Measurements from ENCODE around the gene TP53AIP1. TPM values are rescaled to one million over a fixed set of nuclear protein-coding genes. Genes with fewer than 3 reads are reported as not detected.

Gene TP53AIP1
- total RNA-seq, 1 experiment from 2014 or later, result not detected

DNA sequence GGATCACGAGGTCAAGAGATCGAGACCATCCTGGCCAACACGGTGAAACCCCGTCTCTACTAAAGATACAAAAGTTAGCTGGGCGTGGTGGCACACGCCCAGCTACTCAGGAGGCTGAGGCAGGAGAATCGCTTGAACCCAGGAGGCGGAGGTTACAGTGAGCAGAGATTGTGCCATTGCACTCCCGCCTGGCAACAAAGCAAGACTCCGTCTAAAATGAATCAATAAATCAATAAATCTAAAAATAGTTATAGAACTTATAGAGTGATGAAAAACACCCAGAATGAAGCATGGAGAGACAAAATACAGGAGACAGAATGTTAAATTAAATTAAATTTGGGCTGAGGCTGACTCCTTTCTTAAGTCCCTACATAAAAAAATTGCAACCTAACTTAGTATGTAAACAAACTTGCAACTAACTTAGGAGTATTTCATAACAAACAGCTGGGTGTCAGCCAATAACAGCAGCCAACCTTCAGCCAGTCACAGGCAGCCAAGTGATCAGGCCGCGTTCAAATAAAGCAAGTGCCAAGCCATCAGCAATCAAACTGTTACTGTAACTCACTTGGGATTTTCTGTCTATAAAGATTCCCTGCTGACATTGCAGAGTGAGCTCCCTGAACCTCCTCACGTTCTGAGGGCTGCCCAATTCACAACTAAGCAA lies 7.3 kb upstream of the TP53AIP1 start:
- Histone ChIP-seq H3K4ac (ENCODE audit: low read depth, low read length) (no peak overlapping the region), H3T11ph (ENCODE audit: low read length) (no peak overlapping the region), H4K20me1 (ENCODE audit: control insufficient read depth, insufficient read depth, insufficient read length) (no peaks in the 10 kb centered on the region), H3K4me1 (ENCODE audit: insufficient read depth, low read length) (no peaks in the 10 kb centered on the region), H4K8ac (replicated peaks; ENCODE audit: insufficient read length, low read depth, low read length) (no peak overlapping the region), H3K23me2 (ENCODE audit: insufficient read length, low read depth, low read length, poor library complexity, severe bottlenecking) (no peaks in the 10 kb centered on the region), H3K14ac (ENCODE audit: insufficient read depth, low read length) (no peak overlapping the region), H3K4me2 (ENCODE audit: insufficient read depth, insufficient read length, low read length) (no peak overlapping the region), H4K91ac (ENCODE audit: insufficient read length, low read depth, low read length) (no peak overlapping the region), H3K79me1 (ENCODE audit: insufficient read depth, low read depth, low read length, poor library complexity, severe bottlenecking) (no peaks in the 10 kb centered on the region), H3K18ac (ENCODE audit: insufficient read length, low read depth, low read length) (no peak overlapping the region), H4K5ac (ENCODE audit: insufficient read length, low read depth, low read length) (no peak overlapping the region), H3K9me3 (ENCODE audit: control insufficient read depth, low read depth, low read length) (no peaks in the 10 kb centered on the region), H3K23ac (ENCODE audit: insufficient read length, low read depth, low read length) (no peak overlapping the region), H2BK15ac (ENCODE audit: low read depth, low read length) (no peak overlapping the region), H3K79me2 (ENCODE audit: insufficient read depth, low read length) (no peaks in the 10 kb centered on the region), H3K27ac (ENCODE audit: insufficient read length, low read depth, low read length) (no peak overlapping the region), H2BK20ac (ENCODE audit: low read depth, low read length, poor library complexity, severe bottlenecking) (no peak overlapping the region), H3K56ac (ENCODE audit: insufficient read length, low read depth, low read length) (no peak overlapping the region), H3K27me3 (ENCODE audit: insufficient read depth, low read length) (peaks cover 2% of the 10 kb centered on the region; the same call in 1 of the 2 replicates), H2AK5ac (ENCODE audit: insufficient read length, low read length) (no peak overlapping the region), H2BK5ac (ENCODE audit: insufficient read length, low read length) (no peak overlapping the region), H3K9ac (ENCODE audit: extremely low read depth, insufficient read length, low read length) (no peak overlapping the region), H2BK12ac (ENCODE audit: insufficient read length, low read depth, low read length) (no peak overlapping the region), H2BK120ac (ENCODE audit: low read depth, low read length, poor library complexity, severe bottlenecking) (no peak overlapping the region), H2AFZ (ENCODE audit: low read length) (no peak overlapping the region)
- no peaks in the 10 kb centered on the region; a peak in 1 of 7 replicates for H3K36me3 Mint-ChIP-seq (ENCODE audit: insufficient read depth in 1 of 3, low read depth in 3 of 3)
- TF ChIP-seq, protein P1, sequence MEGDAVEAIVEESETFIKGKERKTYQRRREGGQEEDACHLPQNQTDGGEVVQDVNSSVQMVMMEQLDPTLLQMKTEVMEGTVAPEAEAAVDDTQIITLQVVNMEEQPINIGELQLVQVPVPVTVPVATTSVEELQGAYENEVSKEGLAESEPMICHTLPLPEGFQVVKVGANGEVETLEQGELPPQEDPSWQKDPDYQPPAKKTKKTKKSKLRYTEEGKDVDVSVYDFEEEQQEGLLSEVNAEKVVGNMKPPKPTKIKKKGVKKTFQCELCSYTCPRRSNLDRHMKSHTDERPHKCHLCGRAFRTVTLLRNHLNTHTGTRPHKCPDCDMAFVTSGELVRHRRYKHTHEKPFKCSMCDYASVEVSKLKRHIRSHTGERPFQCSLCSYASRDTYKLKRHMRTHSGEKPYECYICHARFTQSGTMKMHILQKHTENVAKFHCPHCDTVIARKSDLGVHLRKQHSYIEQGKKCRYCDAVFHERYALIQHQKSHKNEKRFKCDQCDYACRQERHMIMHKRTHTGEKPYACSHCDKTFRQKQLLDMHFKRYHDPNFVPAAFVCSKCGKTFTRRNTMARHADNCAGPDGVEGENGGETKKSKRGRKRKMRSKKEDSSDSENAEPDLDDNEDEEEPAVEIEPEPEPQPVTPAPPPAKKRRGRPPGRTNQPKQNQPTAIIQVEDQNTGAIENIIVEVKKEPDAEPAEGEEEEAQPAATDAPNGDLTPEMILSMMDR (conservative IDR thresholded peaks at IDR 0.05), result no peak
- H3K27ac Mint-ChIP-seq, result no peak overlapping the region
- H3K27me3 Mint-ChIP-seq (ENCODE audit: low read depth), result peaks cover 34% of the 10 kb centered on the region
- no peaks in the 10 kb centered on the region; a peak in 2 of 5 replicates for H3K9me3 Mint-ChIP-seq
- H3K4me1 Mint-ChIP-seq, result no peaks in the 10 kb centered on the region; a peak in 1 of 4 replicates
- DNase-seq, result no peak
- no CpG with 5 or more reads among the region's 13 CpGs for WGBS (ENCODE audit: extremely low coverage, insufficient read length, low lambda C conversion rate)
- no peak overlapping the region for H3K4me3 Mint-ChIP-seq
